ENCODE results near the gene OSCAR.

Gene OSCAR

GRCh38 chr19:54081032-54081431 is 19.6 kb downstream of the OSCAR start, which contains the start of gene TARM1:
TSS of gene TARM1 (minus strand) at chr19:54081365. CDS start at chr19:54081340, 25 bp downstream.
- no peak for DNase-seq

- no peak for DNase-seq
Observed at GRCh38 chr19:54077334-54077733, 23.3 kb downstream of the OSCAR start.

- no peak for DNase-seq
Observed at GRCh38 chr19:54074851-54075250, 25.8 kb downstream of the OSCAR start.

GRCh38 chr19:54073829-54074228 is 26.8 kb downstream of the OSCAR start:
- no peak for DNase-seq

GRCh38 chr19:54069470-54069869 is 31.1 kb downstream of the OSCAR start:
- DNase-seq: no peak

- no peak for DNase-seq
Observed at GRCh38 chr19:54063350-54064116, 37.1 kb downstream of the OSCAR start, which contains the start of gene VSTM1. TSS of gene VSTM1 (minus strand) at chr19:54063897. CDS start at chr19:54063777, 120 bp downstream.

GRCh38 chr19:54062643-54063042 is 38.0 kb downstream of the OSCAR start:
- DNase-seq: no peak

GRCh38 chr19:54047616-54048015 is 53.0 kb downstream of the OSCAR start:
- DNase-seq: no peak

- no peak for DNase-seq
Observed at GRCh38 chr19:54045771-54046170, 54.8 kb downstream of the OSCAR start.
